HCT116 (cell line): ENCODE measurements around the gene CA12. TPM values are rescaled to one million over a fixed set of nuclear protein-coding genes. Genes with fewer than 3 reads are reported as not detected.

Experiments used
- ATAC-seq: fragments of 200-7000 bp; cut with Tn5 transposase; 2 replicates; pipeline ENCODE4 v1.9.1; 2020; ENCODE audit warnings: mild to moderate bottlenecking, moderate library complexity
- BruUV-seq: library from RNA; stranded (reverse); fragments of 400-500 nt; replicated peaks from 2 replicates; lab custom pipeline; 2021; lab: Mats Ljungman, UMichigan
- CTCF ChIA-PET: fragments of 300-600 bp; sonication (Branson Sonifier 250); formaldehyde crosslinking; loops from one replicate; lab custom pipeline; 2021; ENCODE audit warnings: antibody characterized with exemption; lab: Charles Lee
- POLR2A ChIA-PET: fragments of 300-600, 350-600 bp; sonication (Branson Sonifier 250); formaldehyde crosslinking; loops from one replicate; lab custom pipeline; 2021; ENCODE audit warnings: antibody characterized with exemption; lab: Charles Lee
- RAD21 ChIA-PET, 2 experiments: fragments of 300-600 bp; sonication (Branson Sonifier 250); formaldehyde crosslinking; loops; one replicate each; lab custom pipeline; 2023; ENCODE audit warnings: low total read pairs in 2 of 2; ENCODE audit not compliant: uncharacterized antibody in 2 of 2, unreplicated experiment in 2 of 2, low non-redundant PET in 1 of 2; lab: Charles Lee
- DNase-seq: peaks from one replicate; pipeline ENCODE4 v3.0.0-alpha.2; 2010; ENCODE audit warnings: low read depth, low spot score
- H2AFZ ChIP-seq: fragments of 200-600 bp; shearing (Covaris generic), sonication (generic); 2 replicates; pipeline ENCODE4 v1.6.1; 2017; ENCODE audit warnings: low read depth, mixed run types, mixed read lengths, antibody characterized with exemption, low read length; ENCODE audit not compliant: poor library complexity, severe bottlenecking
- H3K27ac ChIP-seq: 2 replicates; pipeline ENCODE4 v1.5.1; 2012; ENCODE audit warnings: low read depth, low read length
- H3K27me3 ChIP-seq: fragments of 200-600 bp; sonication (generic); 2 replicates; pipeline ENCODE4 v1.6.1; 2016; ENCODE audit warnings: mixed run types, low read length, mixed read lengths; ENCODE audit not compliant: insufficient read depth
- H3K36me3 ChIP-seq, 2 experiments: fragments of 200-500 bp in 1 of 2; fragments of 200-600 bp in 1 of 2; sonication (Bioruptor generic) in 1 of 2; sonication (generic) in 1 of 2; 2 replicates each; pipeline versions ENCODE4 v1.5.1 to v1.6.1; 2014 to 2016; ENCODE audit warnings: low read length in 2 of 2, inconsistent platforms in 1 of 2, mixed read lengths in 1 of 2, mixed run types in 1 of 2; ENCODE audit not compliant: insufficient read depth in 2 of 2, control insufficient read depth in 1 of 2
- H3K4me1 ChIP-seq, 2 experiments: fragments of 200-600 bp in 1 of 2; sonication (generic) in 1 of 2; 2 replicates each; pipeline versions ENCODE4 v1.5.1 to v1.6.1; 2012 to 2017; ENCODE audit warnings: low read length in 2 of 2, inconsistent platforms in 1 of 2, mild to moderate bottlenecking in 1 of 2, mixed read lengths in 1 of 2, mixed run types in 1 of 2, moderate library complexity in 1 of 2; ENCODE audit not compliant: insufficient read depth in 2 of 2, control insufficient read depth in 1 of 2
- H3K4me2 ChIP-seq: fragments of 200-600 bp; sonication (generic); 2 replicates; pipeline ENCODE4 v1.6.1; 2017; ENCODE audit warnings: mixed run types, low read length, mixed read lengths
- H3K4me3 ChIP-seq, 2 experiments: fragments of 200-600 bp in 1 of 2; sonication (generic) in 1 of 2; replicated peaks in 1 of 2; 2 replicates each; pipeline ENCODE4 v1.5.1; 2011 to 2016; ENCODE audit warnings: low read length in 2 of 2, control low read depth in 1 of 2, low read depth in 1 of 2, mild to moderate bottlenecking in 1 of 2, mixed read lengths in 1 of 2, mixed run types in 1 of 2
- H3K79me2 ChIP-seq: fragments of 200-600 bp; sonication (generic); 2 replicates; pipeline ENCODE4 v1.6.1; 2017; ENCODE audit warnings: mild to moderate bottlenecking, mixed run types, low read length, moderate library complexity, mixed read lengths; ENCODE audit not compliant: insufficient read depth
- H3K9ac ChIP-seq: fragments of 200-600 bp; sonication (generic); 2 replicates; pipeline ENCODE4 v1.6.1; 2016; ENCODE audit warnings: low read length, mixed read lengths
- H3K9me2 ChIP-seq: fragments of 200-600 bp; sonication (generic), shearing (Covaris generic); 2 replicates; pipeline ENCODE4 v1.6.1; 2017; ENCODE audit warnings: mixed run types, mild to moderate bottlenecking, moderate library complexity; ENCODE audit not compliant: insufficient read depth
- H3K9me3 ChIP-seq, 2 experiments: fragments of 200-500 bp in 1 of 2; fragments of 200-600 bp in 1 of 2; sonication (Bioruptor generic) in 1 of 2; sonication (generic) in 1 of 2; 2 replicates each; pipeline ENCODE4 v1.6.1; 2014 to 2017; ENCODE audit warnings: low read length in 2 of 2, mixed read lengths in 2 of 2, inconsistent platforms in 1 of 2, low read depth in 1 of 2, mild to moderate bottlenecking in 1 of 2, mixed run types in 1 of 2, moderate library complexity in 1 of 2; ENCODE audit not compliant: control insufficient read depth in 1 of 2, insufficient read depth in 1 of 2
- H4K20me1 ChIP-seq: fragments of 200-600 bp; sonication (generic), shearing (Covaris generic); 2 replicates; pipeline ENCODE4 v1.6.1; 2017; ENCODE audit warnings: mixed run types, mild to moderate bottlenecking, moderate library complexity; ENCODE audit not compliant: insufficient read depth
- ATF3 ChIP-seq: IDR thresholded peaks from 2 replicates; pipeline ENCODE4 v1.6.1; 2012
- CBX3 ChIP-seq: IDR thresholded peaks from 2 replicates; pipeline ENCODE4 v1.6.1; 2012; ENCODE audit warnings: low read depth
- CEBPB ChIP-seq: IDR thresholded peaks from 2 replicates; pipeline ENCODE4 v1.6.1; 2012; ENCODE audit warnings: low read depth
- CTCF ChIP-seq, 3 experiments: fragments of 200-600 bp in 1 of 3; sonication (generic) in 1 of 3; IDR thresholded peaks in 2 of 3; conservative IDR thresholded peaks in 1 of 3; 2 replicates each; pipeline ENCODE4 v1.5.1; 2012 to 2017; ENCODE audit warnings: low read depth in 2 of 3, low read length in 2 of 3, antibody characterized with exemption in 1 of 3, borderline replicate concordance in 1 of 3, control low read depth in 1 of 3, mild to moderate bottlenecking in 1 of 3, mixed read lengths in 1 of 3, mixed run types in 1 of 3, moderate library complexity in 1 of 3; ENCODE audit not compliant: insufficient read depth in 1 of 3
- ELF1 ChIP-seq: IDR thresholded peaks from 2 replicates; pipeline ENCODE4 v1.6.1; 2012; ENCODE audit warnings: low read depth, borderline replicate concordance
- EZH2 ChIP-seq: fragments of 200-600 bp; sonication (generic); IDR thresholded peaks from 2 replicates; pipeline ENCODE4 v1.6.1; 2017; ENCODE audit warnings: antibody characterized with exemption, mixed run types
- FOSL1 ChIP-seq: IDR thresholded peaks from 2 replicates; pipeline ENCODE4 v1.6.1; 2012; ENCODE audit warnings: low read depth
- POLR2A ChIP-seq: IDR thresholded peaks from 2 replicates; pipeline ENCODE4 v1.7.0; 2011; ENCODE audit warnings: borderline replicate concordance; ENCODE audit not compliant: insufficient read depth, insufficient read length; ENCODE audit errors: extremely low read depth
- POLR2AphosphoS5 ChIP-seq: IDR thresholded peaks from 2 replicates; pipeline ENCODE4 v1.6.1; 2011; ENCODE audit warnings: mild to moderate bottlenecking, low read depth, low read length, moderate library complexity
- REST ChIP-seq: IDR thresholded peaks from 2 replicates; pipeline ENCODE4 v1.6.1; 2012; ENCODE audit warnings: low read depth
- TCF7L2 ChIP-seq: IDR thresholded peaks from 2 replicates; pipeline ENCODE4 v1.7.0; 2011; ENCODE audit warnings: borderline replicate concordance, inconsistent platforms; ENCODE audit not compliant: insufficient read depth, insufficient read length; ENCODE audit errors: extremely low read depth
- ZBTB33 ChIP-seq: IDR thresholded peaks from 2 replicates; pipeline ENCODE4 v1.6.1; 2011; ENCODE audit warnings: mild to moderate bottlenecking, low read length, moderate library complexity; ENCODE audit not compliant: insufficient replicate concordance; ENCODE audit errors: extremely low read depth
- intact Hi-C: fragments of 100-400 bp; cut with micrococcal nuclease; formaldehyde crosslinking; loops from 2 replicates; pipeline ENCODE4 v1.10.0; 2022
- total RNA-seq: library from RNA; stranded (reverse); gene quantifications from one replicate; pipeline ENCODE4 v1.2.1, GENCODE V29; 2021; ENCODE audit not compliant: unreplicated experiment

CA12 gene
- total RNA-seq, 1 experiment from 2014 or later = 1.8 TPM

- TF ChIP-seq REST = no peak
- no peak for TF ChIP-seq CTCF (IDR thresholded peaks at IDR 0.05 in 2 of 3, conservative IDR thresholded peaks at IDR 0.05 in 1 of 3; ENCODE audit: borderline replicate concordance in 1 of 3, insufficient read depth in 1 of 3, low read depth in 2 of 3, low read length in 2 of 3)
- no peak for TF ChIP-seq POLR2A
Measured at GRCh38 chr15:63364399-63365272, 17.0 kb downstream of the CA12 start (continued).

GRCh38 chr15:63363292-63363691 lies 18.4 kb downstream of the CA12 start:
- H3K27ac ChIP-seq = no peak overlapping the region
- intact Hi-C loops = no loop called here
- POLR2A ChIA-PET = no interaction called here
- DNase-seq (no peak), ATAC-seq (no peak)
- H3K27me3 ChIP-seq = no peaks in the 10 kb centered on the region
- no peaks in the 10 kb centered on the region for H3K9me2 ChIP-seq
- H3K4me1 ChIP-seq = no peaks in the 10 kb centered on the region
- H3K36me3 ChIP-seq = no peaks in the 10 kb centered on the region
- H3K4me2 ChIP-seq = no peak overlapping the region
- no peak overlapping the region for H3K4me3 ChIP-seq
- no peak overlapping the region for H3K9ac ChIP-seq
- H3K9me3 ChIP-seq = no peaks in the 10 kb centered on the region
- RAD21 ChIA-PET = no interaction called here
- no peaks in the 10 kb centered on the region for H4K20me1 ChIP-seq
- H2AFZ ChIP-seq = no peak overlapping the region
- no peaks in the 10 kb centered on the region for H3K79me2 ChIP-seq
- CTCF ChIA-PET = no interaction called here
- no TSS peak for BruUV-seq
- no peak for TF ChIP-seq EZH2
- no peak for TF ChIP-seq FOSL1
- no peak for TF ChIP-seq POLR2A
- no peak for TF ChIP-seq ELF1
- TF ChIP-seq CTCF (IDR thresholded peaks at IDR 0.05 in 2 of 3, conservative IDR thresholded peaks at IDR 0.05 in 1 of 3; ENCODE audit: borderline replicate concordance in 1 of 3, insufficient read depth in 1 of 3, low read depth in 2 of 3, low read length in 2 of 3) = no peak
- TF ChIP-seq POLR2AphosphoS5 = no peak
- TF ChIP-seq ATF3 = no peak
- no peak for TF ChIP-seq TCF7L2
- TF ChIP-seq CEBPB = no peak
- TF ChIP-seq ZBTB33 = no peak
- no peak for TF ChIP-seq CBX3
